ENCODE measurements around the gene FOXO1. TPM values are rescaled to one million over a fixed set of nuclear protein-coding genes. Genes with fewer than 3 reads are reported as not detected.

Gene FOXO1
- total RNA-seq, 1 donor from 2014 or later: 7.6 TPM

DNA sequence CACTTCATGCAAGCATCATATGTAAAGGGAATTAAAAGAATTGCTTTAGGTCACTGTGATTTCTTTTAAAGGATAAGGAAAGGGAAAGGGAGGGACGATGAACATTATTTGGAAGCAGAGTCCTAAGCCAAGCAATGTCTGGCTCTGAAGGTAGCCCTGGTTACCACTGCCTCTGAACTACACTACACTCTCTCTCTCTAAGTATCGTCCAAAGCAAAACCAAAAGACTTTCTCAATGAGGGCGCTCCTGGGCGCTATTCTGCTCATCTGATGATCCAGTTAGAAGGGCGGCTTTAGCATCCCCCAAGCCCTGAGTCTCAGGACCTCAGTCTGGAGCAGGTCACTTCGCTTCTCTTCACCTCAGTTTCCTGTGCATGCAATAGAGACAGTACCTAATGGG lies 26.2 kb downstream of the FOXO1 start:
- H3K36me3 ChIP-seq (ENCODE audit: control insufficient read depth, insufficient read depth, low read length): peaks cover 3% of the 10 kb centered on the region
- DNase-seq (ENCODE audit: low read depth): no peak
- H3K27me3 ChIP-seq (ENCODE audit: control insufficient read depth, insufficient read depth, low read length): no peaks in the 10 kb centered on the region
- TF ChIP-seq, protein P1, sequence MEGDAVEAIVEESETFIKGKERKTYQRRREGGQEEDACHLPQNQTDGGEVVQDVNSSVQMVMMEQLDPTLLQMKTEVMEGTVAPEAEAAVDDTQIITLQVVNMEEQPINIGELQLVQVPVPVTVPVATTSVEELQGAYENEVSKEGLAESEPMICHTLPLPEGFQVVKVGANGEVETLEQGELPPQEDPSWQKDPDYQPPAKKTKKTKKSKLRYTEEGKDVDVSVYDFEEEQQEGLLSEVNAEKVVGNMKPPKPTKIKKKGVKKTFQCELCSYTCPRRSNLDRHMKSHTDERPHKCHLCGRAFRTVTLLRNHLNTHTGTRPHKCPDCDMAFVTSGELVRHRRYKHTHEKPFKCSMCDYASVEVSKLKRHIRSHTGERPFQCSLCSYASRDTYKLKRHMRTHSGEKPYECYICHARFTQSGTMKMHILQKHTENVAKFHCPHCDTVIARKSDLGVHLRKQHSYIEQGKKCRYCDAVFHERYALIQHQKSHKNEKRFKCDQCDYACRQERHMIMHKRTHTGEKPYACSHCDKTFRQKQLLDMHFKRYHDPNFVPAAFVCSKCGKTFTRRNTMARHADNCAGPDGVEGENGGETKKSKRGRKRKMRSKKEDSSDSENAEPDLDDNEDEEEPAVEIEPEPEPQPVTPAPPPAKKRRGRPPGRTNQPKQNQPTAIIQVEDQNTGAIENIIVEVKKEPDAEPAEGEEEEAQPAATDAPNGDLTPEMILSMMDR (IDR thresholded peaks at IDR 0.05; ENCODE audit: insufficient read depth, low read length, severe bottlenecking): no peak
- no peak overlapping the region for H3K4me3 ChIP-seq (ENCODE audit: low read depth, low read length)
- no peak for FAIRE-seq

DNA sequence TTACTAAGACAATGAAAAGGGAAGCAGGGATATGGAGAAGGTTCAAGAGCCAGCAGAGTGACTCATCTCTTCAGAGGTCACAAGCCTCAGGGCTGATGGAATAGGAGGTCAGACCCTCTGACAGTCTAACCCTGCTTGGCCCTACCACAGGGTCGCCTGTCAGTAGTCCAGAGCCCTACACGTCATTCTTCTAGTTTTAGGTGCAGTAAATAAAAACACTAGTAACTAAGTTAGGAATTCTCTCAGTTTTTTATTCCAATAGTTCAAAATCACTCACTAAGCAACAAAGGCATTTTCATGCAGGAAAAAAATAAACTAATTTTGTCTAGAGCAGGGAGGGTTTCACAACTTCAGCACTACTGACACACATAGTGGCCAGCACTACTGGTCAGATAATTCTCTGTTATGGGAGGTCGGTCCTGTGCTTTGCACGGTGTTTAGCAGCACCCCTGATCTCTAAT lies 27.2 kb downstream of the FOXO1 start:
- FAIRE-seq: no peak

DNA sequence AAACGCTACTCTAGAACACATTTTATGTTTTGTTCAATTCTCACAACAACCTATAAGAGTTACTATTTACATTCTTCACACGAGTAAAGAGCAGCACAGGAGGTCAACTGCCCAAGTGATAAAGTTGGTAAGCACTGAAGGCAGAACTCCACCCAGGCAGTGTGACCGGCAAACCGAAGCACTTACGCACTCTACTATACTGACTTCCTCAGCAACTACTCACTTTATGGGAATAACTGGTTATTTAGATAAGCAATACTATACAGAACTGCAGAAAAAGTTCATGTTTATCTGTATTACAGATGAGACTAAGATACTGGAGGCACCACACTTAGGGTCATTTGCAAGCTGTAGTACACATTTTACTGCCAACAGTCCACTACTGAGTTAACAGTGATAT lies 28.8 kb downstream of the FOXO1 start:
- no peak overlapping the region for H3K4me3 ChIP-seq (ENCODE audit: low read depth, low read length)
- H3K36me3 ChIP-seq (ENCODE audit: control insufficient read depth, insufficient read depth, low read length): peaks cover 3% of the 10 kb centered on the region
- no peaks in the 10 kb centered on the region for H3K27me3 ChIP-seq (ENCODE audit: control insufficient read depth, insufficient read depth, low read length)
- TF ChIP-seq, protein P1 (IDR thresholded peaks at IDR 0.05; ENCODE audit: insufficient read depth, low read length, severe bottlenecking): no peak
- FAIRE-seq: no peak
- no peak for DNase-seq (ENCODE audit: low read depth)

More for the DNA sequence above, 27.2 kb downstream of the FOXO1 start:
- DNase-seq (ENCODE audit: low read depth): no peak
- Histone ChIP-seq H3K27me3 (ENCODE audit: control insufficient read depth, insufficient read depth, low read length) (no peaks in the 10 kb centered on the region), H3K36me3 (ENCODE audit: control insufficient read depth, insufficient read depth, low read length) (peaks cover 3% of the 10 kb centered on the region), H3K4me3 (ENCODE audit: low read depth, low read length) (no peak overlapping the region)
- TF ChIP-seq, protein P1 (IDR thresholded peaks at IDR 0.05; ENCODE audit: insufficient read depth, low read length, severe bottlenecking): no peak

DNA sequence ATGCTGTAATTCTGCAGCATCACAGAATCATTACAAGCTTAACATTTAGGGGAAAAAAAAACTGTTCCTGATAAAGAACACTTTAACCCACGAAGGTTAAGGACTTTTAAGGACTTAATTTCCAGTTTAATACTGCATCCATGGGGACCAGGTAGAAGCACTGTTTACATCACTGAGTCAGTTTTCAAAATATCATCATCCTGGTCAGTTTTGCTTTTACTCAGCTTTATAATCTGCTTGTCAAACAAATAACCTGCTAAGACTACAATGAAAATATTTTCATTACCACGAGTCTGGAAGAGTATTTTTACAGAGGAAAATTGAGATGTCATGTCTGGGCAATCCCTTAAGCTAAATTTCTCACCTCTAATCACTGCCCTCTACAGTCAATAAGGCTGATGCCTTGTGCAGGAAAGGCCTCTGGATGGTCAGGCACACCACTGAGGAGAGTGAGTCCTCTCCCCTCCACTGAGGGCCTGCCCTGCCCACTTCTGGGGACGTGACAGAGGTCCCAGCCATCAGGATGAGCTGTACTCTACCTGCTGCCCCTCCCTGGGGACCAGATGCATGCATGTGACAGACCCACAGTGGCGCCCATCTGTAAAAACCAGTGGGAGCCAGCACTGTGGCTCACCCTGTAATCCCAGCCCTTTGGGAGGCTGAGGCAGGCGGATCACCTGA lies 31.0 kb downstream of the FOXO1 start:
- FAIRE-seq (no peak), DNase-seq (ENCODE audit: low read depth) (no peak)
- TF ChIP-seq, protein P1 (IDR thresholded peaks at IDR 0.05; ENCODE audit: insufficient read depth, low read length, severe bottlenecking): no peak
- peaks cover 3% of the 10 kb centered on the region for H3K36me3 ChIP-seq (ENCODE audit: control insufficient read depth, insufficient read depth, low read length)
- H3K4me3 ChIP-seq (ENCODE audit: low read depth, low read length): no peak overlapping the region
- H3K27me3 ChIP-seq (ENCODE audit: control insufficient read depth, insufficient read depth, low read length): no peaks in the 10 kb centered on the region

DNA sequence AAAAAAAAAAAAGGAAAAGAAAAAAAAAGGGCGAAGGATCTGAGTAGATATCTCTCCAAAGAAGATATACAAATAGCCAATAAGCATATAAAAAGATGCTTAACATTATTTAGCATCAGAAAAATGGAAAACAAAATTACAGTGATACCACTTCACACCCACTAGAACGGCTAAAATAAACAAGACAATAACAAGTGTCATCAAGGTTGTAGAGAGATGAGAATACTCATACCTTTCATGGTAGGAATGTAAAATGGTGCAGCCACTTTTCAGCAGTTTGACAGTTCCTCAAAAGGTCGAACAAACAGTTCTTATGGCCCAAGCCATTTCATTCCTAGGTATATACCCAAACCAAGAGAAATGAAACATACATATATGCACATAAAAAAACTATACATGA lies 33.5 kb downstream of the FOXO1 start:
- Histone ChIP-seq H3K36me3 (ENCODE audit: control insufficient read depth, insufficient read depth, low read length) (no peaks in the 10 kb centered on the region), H3K27me3 (ENCODE audit: control insufficient read depth, insufficient read depth, low read length) (no peaks in the 10 kb centered on the region), H3K4me3 (ENCODE audit: low read depth, low read length) (no peak overlapping the region)
- FAIRE-seq: no peak
- TF ChIP-seq, protein P1 (IDR thresholded peaks at IDR 0.05; ENCODE audit: insufficient read depth, low read length, severe bottlenecking): no peak
- no peak for DNase-seq (ENCODE audit: low read depth)

DNA sequence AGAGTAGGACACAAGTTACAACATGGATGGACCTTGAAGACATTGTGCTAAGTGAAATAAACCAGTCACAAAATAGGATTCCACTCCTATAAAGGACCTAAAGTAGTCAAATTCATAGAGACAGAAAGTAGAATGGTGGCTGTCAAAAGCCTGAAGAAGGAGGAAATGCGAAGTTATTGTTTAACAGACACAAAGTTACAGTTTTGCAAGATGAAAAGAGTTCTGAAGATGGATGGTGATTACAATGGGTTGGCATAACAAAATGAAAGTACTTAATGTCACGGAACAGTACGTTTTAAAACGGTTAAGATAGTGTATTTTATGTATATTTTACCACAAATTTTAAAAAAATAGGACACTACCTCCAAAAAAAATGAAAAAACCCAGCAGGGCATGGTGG lies 34.8 kb downstream of the FOXO1 start:
- Histone ChIP-seq H3K36me3 (ENCODE audit: control insufficient read depth, insufficient read depth, low read length) (no peaks in the 10 kb centered on the region), H3K4me3 (ENCODE audit: low read depth, low read length) (no peak overlapping the region), H3K27me3 (ENCODE audit: control insufficient read depth, insufficient read depth, low read length) (no peaks in the 10 kb centered on the region)
- no peak for DNase-seq (ENCODE audit: low read depth)
- TF ChIP-seq, protein P1 (IDR thresholded peaks at IDR 0.05; ENCODE audit: insufficient read depth, low read length, severe bottlenecking): no peak
- no peak for FAIRE-seq

Data from bronchial epithelial cell (primary cell).